Measurements from ENCODE around the gene TMEM190. TPM values are rescaled to one million over a fixed set of nuclear protein-coding genes. Genes with fewer than 3 reads are reported as not detected.
A peak's percentile ranks its signal among the peaks of the same experiment; 100 is the strongest.

The TMEM190 gene
- total RNA-seq, 2 donors from 2014 or later: not detected

DNA sequence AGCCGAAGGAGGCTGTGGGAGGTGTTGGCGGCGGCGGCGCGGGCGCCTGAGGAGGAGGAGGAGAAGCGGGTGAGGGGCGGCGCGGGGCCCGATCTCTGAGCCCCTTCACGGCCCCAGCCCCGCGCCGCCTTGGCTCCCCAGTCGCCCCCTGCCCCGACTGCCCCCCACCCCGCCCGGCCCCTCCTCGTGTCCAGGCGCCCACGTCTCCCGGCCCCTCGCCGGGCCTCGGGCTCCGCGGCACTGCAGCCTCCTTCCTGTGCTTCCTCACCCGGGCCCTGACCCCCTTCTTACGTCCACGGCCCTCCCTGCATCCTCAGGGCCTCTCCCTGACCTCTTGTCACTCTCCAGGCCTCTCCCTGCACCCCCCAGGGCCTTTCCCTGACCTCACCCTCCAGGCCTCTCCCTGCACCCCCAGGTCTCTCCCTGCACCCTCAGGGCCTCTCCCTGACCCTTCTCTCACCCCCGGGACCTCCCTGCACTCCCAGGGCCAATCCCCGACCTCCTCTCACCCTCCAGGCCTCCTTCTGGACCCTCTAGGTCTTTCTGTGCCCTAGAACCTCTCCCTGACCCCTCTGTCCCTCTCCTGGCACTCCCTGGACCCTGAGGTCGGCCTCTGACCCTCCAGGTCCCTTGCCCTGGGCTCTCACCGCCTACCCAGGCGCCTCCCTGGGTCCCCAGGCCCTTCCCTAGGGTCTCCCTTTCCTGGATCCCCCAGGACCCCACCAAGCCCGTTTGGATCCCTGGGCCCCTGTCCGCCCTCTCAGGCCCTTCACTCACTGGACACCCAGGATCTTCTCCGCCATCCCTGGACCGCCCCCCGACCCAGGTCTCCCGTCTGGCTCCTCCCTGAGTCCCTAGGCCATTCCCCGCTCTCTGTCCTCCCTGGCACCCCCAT is 36.5 kb upstream of the TMEM190 start:
- Histone ChIP-seq H3K4me3 (peak overlapping the region; percentile 85), H3K4me1 (ENCODE audit: control insufficient read depth in 1 of 2, low read depth in 2 of 2) (peaks cover 12 to 29% of the 10 kb centered on the region in 2 donors), H3K27ac (peak overlapping the region in 1 of 2 donors; percentile 52), H3K36me3 (peaks cover 15% of the 10 kb centered on the region), H3K9me3 (no peaks in the 10 kb centered on the region), H3K27me3 (replicated peaks; ENCODE audit: insufficient read depth) (no peaks in the 10 kb centered on the region)
- DNase-seq (ENCODE audit: low spot score) (no peak), ATAC-seq (ENCODE audit: insufficient number of reproducible peaks, low FRiP score, low read depth) (no peak)
- TF ChIP-seq, protein P1, sequence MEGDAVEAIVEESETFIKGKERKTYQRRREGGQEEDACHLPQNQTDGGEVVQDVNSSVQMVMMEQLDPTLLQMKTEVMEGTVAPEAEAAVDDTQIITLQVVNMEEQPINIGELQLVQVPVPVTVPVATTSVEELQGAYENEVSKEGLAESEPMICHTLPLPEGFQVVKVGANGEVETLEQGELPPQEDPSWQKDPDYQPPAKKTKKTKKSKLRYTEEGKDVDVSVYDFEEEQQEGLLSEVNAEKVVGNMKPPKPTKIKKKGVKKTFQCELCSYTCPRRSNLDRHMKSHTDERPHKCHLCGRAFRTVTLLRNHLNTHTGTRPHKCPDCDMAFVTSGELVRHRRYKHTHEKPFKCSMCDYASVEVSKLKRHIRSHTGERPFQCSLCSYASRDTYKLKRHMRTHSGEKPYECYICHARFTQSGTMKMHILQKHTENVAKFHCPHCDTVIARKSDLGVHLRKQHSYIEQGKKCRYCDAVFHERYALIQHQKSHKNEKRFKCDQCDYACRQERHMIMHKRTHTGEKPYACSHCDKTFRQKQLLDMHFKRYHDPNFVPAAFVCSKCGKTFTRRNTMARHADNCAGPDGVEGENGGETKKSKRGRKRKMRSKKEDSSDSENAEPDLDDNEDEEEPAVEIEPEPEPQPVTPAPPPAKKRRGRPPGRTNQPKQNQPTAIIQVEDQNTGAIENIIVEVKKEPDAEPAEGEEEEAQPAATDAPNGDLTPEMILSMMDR (IDR thresholded peaks at IDR 0.05): no peak

DNA sequence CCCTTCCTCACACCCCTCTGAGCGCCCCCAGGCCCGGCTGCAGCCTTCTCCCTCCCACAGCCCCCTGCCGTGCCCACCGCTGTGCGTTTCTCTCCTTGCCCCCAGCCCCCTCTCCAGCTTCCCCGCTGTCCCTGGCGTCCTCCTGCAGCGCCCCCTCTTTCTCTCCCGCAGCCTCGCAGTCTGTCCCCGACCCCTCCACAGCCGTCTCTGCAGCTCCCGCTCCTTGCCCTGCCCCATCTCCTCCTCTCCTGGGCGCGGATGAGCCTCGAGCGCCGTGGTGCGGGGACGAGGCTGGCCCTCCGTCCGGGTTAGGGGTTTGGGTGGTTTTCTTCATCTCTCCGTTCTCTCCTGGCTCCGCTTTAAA is 35.9 kb upstream of the TMEM190 start:
- Histone ChIP-seq H3K9me3 (no peaks in the 10 kb centered on the region), H3K36me3 (peaks cover 15% of the 10 kb centered on the region), H3K27me3 (replicated peaks; ENCODE audit: insufficient read depth) (no peaks in the 10 kb centered on the region), H3K4me3 (peak overlapping the region; percentile 85), H3K4me1 (ENCODE audit: control insufficient read depth in 1 of 2, low read depth in 2 of 2) (peaks cover 12 to 29% of the 10 kb centered on the region in 2 donors), H3K27ac (no peak overlapping the region)
- no peak for DNase-seq (ENCODE audit: low spot score)
- ATAC-seq (ENCODE audit: insufficient number of reproducible peaks, low FRiP score, low read depth): no peak
- TF ChIP-seq, protein P1 (IDR thresholded peaks at IDR 0.05): no peak

DNA sequence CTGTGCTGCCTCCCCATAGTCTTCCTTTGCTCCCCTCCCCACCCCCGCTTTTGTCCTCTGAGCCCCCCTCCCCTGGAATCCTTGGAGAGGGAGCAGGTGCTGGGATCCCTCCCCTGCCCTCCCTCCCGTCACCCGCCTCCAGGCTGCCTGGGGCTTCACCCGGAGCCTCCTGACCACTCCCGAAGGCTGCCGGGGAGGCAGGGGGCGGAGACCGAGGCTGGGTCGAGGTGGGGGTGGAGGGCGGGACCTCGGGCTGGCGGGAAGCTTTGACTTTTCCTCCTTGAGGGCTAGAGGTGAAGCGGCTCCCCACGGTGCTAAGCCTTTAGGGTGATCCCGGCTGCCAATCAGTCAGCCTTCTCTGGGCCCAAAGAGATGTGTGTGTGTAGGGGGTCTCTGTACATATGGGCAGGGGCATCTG is 35.4 kb upstream of the TMEM190 start:
- TF ChIP-seq, protein P1 (IDR thresholded peaks at IDR 0.05): no peak
- ATAC-seq (ENCODE audit: insufficient number of reproducible peaks, low FRiP score, low read depth) (no peak), DNase-seq (ENCODE audit: low spot score) (no peak)
- peak overlapping the region; percentile 85 for H3K4me3 ChIP-seq
- peaks cover 12 to 29% of the 10 kb centered on the region in 2 donors for H3K4me1 ChIP-seq (ENCODE audit: control insufficient read depth in 1 of 2, low read depth in 2 of 2)
- H3K36me3 ChIP-seq: peaks cover 15% of the 10 kb centered on the region
- H3K27me3 ChIP-seq (replicated peaks; ENCODE audit: insufficient read depth): no peaks in the 10 kb centered on the region
- H3K27ac ChIP-seq: no peak overlapping the region
- H3K9me3 ChIP-seq: no peaks in the 10 kb centered on the region

DNA sequence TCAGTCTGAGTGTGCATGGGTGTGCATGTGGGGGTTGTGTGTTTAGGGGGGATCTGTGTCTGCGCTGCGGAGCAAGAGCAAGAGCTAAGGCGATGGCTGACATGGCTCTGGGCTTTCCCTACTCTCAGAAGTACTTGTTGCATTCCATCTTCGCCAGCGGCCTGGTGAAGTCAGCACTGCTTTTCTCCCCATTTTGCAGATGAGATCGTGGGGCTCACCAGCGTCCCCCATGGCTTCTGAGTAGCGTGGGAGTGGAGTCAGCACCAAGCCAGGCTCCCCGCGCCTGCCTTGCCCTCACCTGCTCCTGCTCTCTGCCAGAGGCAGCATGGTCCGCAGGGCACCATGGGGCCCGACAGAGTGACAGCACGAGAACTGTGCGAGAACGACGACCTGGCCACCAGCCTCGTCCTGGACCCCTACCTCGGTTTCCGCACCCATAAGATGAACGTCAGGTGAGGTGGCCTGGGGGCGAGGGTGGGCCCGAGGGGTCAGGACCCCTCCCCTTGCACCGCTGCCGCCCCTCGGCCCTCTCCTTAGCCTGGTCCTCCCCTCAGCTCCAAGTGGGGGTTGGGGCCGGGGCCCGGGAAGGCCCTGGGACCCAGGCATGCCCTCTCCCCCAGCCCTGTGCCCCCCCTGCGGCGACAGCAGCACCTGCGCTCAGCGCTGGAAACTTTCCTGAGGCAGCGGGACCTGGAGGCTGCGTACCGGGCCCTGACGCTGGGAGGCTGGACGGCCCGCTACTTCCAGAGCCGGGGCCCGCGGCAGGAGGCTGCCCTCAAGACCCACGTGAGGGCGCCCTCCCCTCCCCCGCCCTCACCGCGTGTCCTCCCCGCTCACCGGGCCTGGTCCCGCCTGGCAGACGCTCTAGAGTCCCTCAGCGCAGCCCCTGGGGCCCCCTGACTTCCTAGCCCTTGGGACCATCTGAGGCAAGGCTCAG is 34.8 kb upstream of the TMEM190 start:
- H3K4me3 ChIP-seq: peak overlapping the region; percentile 85
- DNase-seq (ENCODE audit: low spot score): no peak
- TF ChIP-seq, protein P1 (IDR thresholded peaks at IDR 0.05): no peak
- H3K36me3 ChIP-seq: peaks cover 15% of the 10 kb centered on the region
- no peaks in the 10 kb centered on the region for H3K27me3 ChIP-seq (replicated peaks; ENCODE audit: insufficient read depth)
- no peak for ATAC-seq (ENCODE audit: insufficient number of reproducible peaks, low FRiP score, low read depth)
- H3K4me1 ChIP-seq (ENCODE audit: control insufficient read depth in 1 of 2, low read depth in 2 of 2): peaks cover 12 to 29% of the 10 kb centered on the region in 2 donors
- no peak overlapping the region for H3K27ac ChIP-seq
- H3K9me3 ChIP-seq: no peaks in the 10 kb centered on the region

DNA sequence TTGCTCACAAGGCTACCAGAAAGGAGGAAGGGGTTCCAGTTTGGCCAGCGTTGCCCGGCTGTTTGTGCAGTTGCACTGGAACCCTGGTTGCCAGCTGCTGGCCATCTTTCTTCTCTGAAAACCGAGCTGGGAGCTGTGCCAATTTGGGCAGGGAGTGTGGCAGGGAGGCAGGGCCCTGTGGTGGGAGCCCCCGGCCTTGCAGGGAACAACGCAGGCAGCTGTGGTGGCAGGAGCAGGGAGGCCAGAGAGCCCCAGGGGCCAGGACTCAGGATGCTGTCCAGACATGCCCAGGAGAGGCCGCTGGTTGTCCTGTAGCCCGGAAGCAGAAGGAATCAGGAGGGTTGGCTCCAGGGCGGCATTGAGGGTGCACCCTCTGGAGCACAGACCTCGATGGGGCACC is 32.2 kb upstream of the TMEM190 start:
- Histone ChIP-seq H3K27ac (no peak overlapping the region), H3K4me3 (no peak overlapping the region)

More for the DNA sequence above, 32.2 kb upstream of the TMEM190 start:
- no peaks in the 10 kb centered on the region for H3K9me3 ChIP-seq
- TF ChIP-seq, protein P1 (IDR thresholded peaks at IDR 0.05): no peak
- H3K36me3 ChIP-seq: peaks cover 15% of the 10 kb centered on the region
- peaks cover 12 to 22% of the 10 kb centered on the region in 2 donors for H3K4me1 ChIP-seq (ENCODE audit: control insufficient read depth in 1 of 2, low read depth in 2 of 2)
- H3K27me3 ChIP-seq (replicated peaks; ENCODE audit: insufficient read depth): no peaks in the 10 kb centered on the region
- DNase-seq (ENCODE audit: low spot score) (no peak), ATAC-seq (ENCODE audit: insufficient number of reproducible peaks, low FRiP score, low read depth) (no peak)
